CD8-positive, alpha-beta memory T cell (primary cell): ENCODE measurements around the gene COPS2. TPM values are rescaled to one million over a fixed set of nuclear protein-coding genes. Genes with fewer than 3 reads are reported as not detected.
A peak's percentile ranks its signal among the peaks of the same experiment; 100 is the strongest.

Experiments
- CTCF ChIA-PET: fragments of 350-600 bp; sonication (Branson Sonifier 250); formaldehyde crosslinking; loops from one replicate; lab custom pipeline; 2021; ENCODE audit warnings: antibody characterized with exemption; lab: Charles Lee
- POLR2A ChIA-PET: fragments of 350-600 bp; sonication (Branson Sonifier 250); formaldehyde crosslinking; loops from one replicate; lab custom pipeline; 2021; ENCODE audit warnings: antibody characterized with exemption; lab: Charles Lee
- DNase-seq, 5 donors: peaks; one replicate each; pipeline versions ENCODE4 v3.0.0 to v3.0.0-alpha.2; 2020 to 2022; ENCODE audit warnings: mixed read lengths in 1 of 5
- H3K27ac ChIP-seq: one replicate; pipeline ENCODE4 v1.7.0; 2013; ENCODE audit warnings: low read depth, mild to moderate bottlenecking, low read length, moderate library complexity
- H3K27me3 ChIP-seq: 2 replicates; pipeline ENCODE4 v1.7.0; 2013; ENCODE audit warnings: low read length, mild to moderate bottlenecking; ENCODE audit not compliant: insufficient read depth, poor library complexity, severe bottlenecking
- H3K36me3 ChIP-seq: 2 replicates; pipeline ENCODE4 v1.7.0; 2013; ENCODE audit warnings: mild to moderate bottlenecking, low read length, moderate library complexity; ENCODE audit not compliant: insufficient read depth
- H3K4me1 ChIP-seq: 2 replicates; pipeline ENCODE4 v1.7.0; 2013; ENCODE audit warnings: mild to moderate bottlenecking, low read length, moderate library complexity; ENCODE audit not compliant: insufficient read depth
- H3K4me3 ChIP-seq: 2 replicates; pipeline ENCODE4 v1.7.0; 2013; ENCODE audit warnings: mild to moderate bottlenecking, low read length
- H3K9me3 ChIP-seq: 2 replicates; pipeline ENCODE4 v1.7.0; 2013; ENCODE audit warnings: mild to moderate bottlenecking, low read length
- H3K27ac Mint-ChIP-seq, 8 donors: one replicate each; pipeline ENCODE4 v1.8.0; 2020 to 2021; ENCODE audit warnings: mixed read lengths in 8 of 8, mild to moderate bottlenecking in 6 of 8, inconsistent platforms in 3 of 8, moderate library complexity in 3 of 8
- H3K27me3 Mint-ChIP-seq, 2 donors: one replicate each; pipeline ENCODE4 v1.8.0; 2020 to 2021; ENCODE audit warnings: mixed read lengths in 2 of 2, mild to moderate bottlenecking in 1 of 2, moderate library complexity in 1 of 2
- H3K36me3 Mint-ChIP-seq, 3 donors: one replicate each; pipeline ENCODE4 v1.8.0; 2020 to 2021; ENCODE audit warnings: mixed read lengths in 3 of 3, inconsistent platforms in 1 of 3, mild to moderate bottlenecking in 1 of 3
- H3K4me1 Mint-ChIP-seq, 3 donors: one replicate each; pipeline ENCODE4 v1.8.0; 2020 to 2021; ENCODE audit warnings: mixed read lengths in 3 of 3, inconsistent platforms in 1 of 3, mild to moderate bottlenecking in 1 of 3
- H3K4me3 Mint-ChIP-seq, 7 donors: one replicate each; pipeline ENCODE4 v1.8.0; 2020 to 2021; ENCODE audit warnings: mixed read lengths in 7 of 7, mild to moderate bottlenecking in 6 of 7, moderate library complexity in 4 of 7, inconsistent platforms in 2 of 7
- H3K9me3 Mint-ChIP-seq, 5 donors: one replicate each; pipeline ENCODE4 v1.8.0; 2020 to 2022; ENCODE audit warnings: mixed read lengths in 5 of 5, mild to moderate bottlenecking in 3 of 5, moderate library complexity in 2 of 5, inconsistent platforms in 1 of 5
- polyA plus RNA-seq: library from polyadenylated mRNA; unstranded; fragments of 300-500 nt; fragmentation: Illumina TruSeq; gene quantifications from one replicate; pipeline ENCODE4 v1.2.3, GENCODE V29; 2021
- total RNA-seq, 2 experiments: library from RNA; stranded (reverse); gene quantifications; one replicate each; pipeline ENCODE4 v1.2.3, GENCODE V29; 2021

COPS2 gene
- total and polyA plus RNA-seq, 3 experiments from 2014 or later: 29.9 to 101 (median 94.5) TPM

DNA sequence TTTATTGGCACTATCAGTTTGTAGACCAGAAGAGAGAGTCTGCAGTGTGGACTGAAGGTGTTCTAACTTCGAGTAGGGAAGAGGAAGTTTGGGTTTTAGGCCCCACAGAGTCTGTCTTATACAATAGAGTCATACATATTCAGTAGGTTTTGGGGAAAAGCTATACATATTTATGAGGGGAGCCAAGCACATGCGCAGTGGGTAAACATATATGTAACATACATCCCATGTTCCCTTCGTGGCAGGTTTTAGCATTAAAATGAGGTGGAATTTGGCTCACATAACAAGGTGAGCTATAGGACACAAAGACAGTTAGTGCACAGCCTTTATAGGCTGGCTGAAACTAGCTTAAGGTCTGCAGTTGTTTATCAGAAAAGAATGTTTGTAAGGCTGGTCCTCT is 19.5 kb upstream of the COPS2 start:
- Mint-ChIP-seq H3K27ac (peak overlapping the region in 5 of 8 donors; percentile 24 to 68 (median 54)), H3K9me3 (no peaks in the 10 kb centered on the region), H3K36me3 (peaks cover 0 to 13% (median 0%) of the 10 kb centered on the region in 3 donors), H3K4me1 (peaks cover 31 to 60% (median 60%) of the 10 kb centered on the region in 3 donors), H3K27me3 (no peaks in the 10 kb centered on the region), H3K4me3 (no peak overlapping the region)
- H3K9me3 ChIP-seq: no peaks in the 10 kb centered on the region
- no peaks in the 10 kb centered on the region for H3K36me3 ChIP-seq
- H3K27me3 ChIP-seq: no peaks in the 10 kb centered on the region
- no peak overlapping the region for H3K4me3 ChIP-seq
- H3K4me1 ChIP-seq: peaks cover 22% of the 10 kb centered on the region
- no peak for DNase-seq
- H3K27ac ChIP-seq: no peak overlapping the region
- ChIA-PET CTCF (no interaction called here), POLR2A (no interaction called here)

DNA sequence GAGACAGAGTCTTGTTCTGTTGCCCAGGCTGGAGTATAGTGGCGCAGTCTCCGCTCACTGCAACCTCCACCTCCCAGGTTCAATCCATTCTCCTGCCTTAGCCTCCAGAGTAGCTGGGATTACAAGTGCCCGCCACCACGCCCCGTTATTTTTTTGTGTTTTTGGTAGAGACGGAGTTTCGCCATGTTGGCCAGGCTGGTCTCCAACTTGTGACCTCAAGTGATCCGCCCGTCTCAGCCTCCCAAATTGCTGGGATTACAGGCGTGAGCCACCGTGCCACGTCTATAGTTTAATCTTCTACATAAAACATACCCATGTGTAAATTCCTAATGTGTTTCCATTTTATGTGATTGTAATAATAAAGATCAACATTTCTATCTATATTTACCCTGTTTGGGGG is 16.4 kb upstream of the COPS2 start:
- Mint-ChIP-seq H3K4me1 (peaks cover 38 to 68% (median 68%) of the 10 kb centered on the region in 3 donors), H3K27ac (peak overlapping the region in 4 of 8 donors; percentile 62 to 94 (median 75)), H3K36me3 (peaks cover 0 to 9% (median 0%) of the 10 kb centered on the region in 3 donors), H3K27me3 (no peaks in the 10 kb centered on the region), H3K9me3 (no peaks in the 10 kb centered on the region), H3K4me3 (peak overlapping the region; percentile 55 to 100 (median 97))
- Histone ChIP-seq H3K9me3 (no peaks in the 10 kb centered on the region), H3K36me3 (no peaks in the 10 kb centered on the region), H3K27ac (peak overlapping the region; percentile 93), H3K4me1 (peaks cover 31% of the 10 kb centered on the region), H3K4me3 (peak overlapping the region; percentile 94), H3K27me3 (no peaks in the 10 kb centered on the region)
- no peak for DNase-seq
- POLR2A ChIA-PET: no interaction called here
- CTCF ChIA-PET: no interaction called here

DNA sequence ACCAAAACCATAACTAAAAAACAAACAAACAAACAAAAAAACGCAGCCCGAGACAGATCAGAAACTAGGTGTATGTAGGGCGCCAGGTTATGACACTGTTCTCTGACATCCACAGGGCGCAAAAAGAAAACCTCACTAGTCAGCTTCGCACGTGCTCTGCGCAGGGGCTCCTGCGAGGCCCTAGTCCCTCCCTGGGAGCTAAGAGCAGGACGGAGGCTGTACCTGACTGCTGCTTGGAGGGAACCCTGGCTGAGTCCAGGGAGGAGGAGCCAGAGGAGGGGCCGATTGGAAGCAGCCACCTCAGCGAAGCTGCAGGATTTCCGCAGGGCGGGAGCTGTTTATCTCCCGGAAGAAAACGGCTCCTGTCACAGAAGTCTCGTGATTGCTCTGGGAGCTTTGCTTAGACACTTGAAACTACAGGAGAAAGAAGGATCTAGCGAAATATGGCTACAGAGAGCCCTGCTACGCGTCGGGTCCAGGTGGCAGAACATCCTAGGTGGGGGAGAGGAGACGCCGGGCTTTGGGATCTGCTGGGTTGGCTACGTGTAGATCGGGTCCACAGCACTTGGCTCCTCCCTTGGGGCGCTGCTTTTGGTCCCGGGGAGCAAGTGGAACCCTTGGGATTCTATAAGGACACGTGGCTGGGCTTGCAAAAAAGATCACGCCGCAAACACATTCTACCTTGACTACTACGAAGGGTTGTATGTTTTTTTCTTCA is 14.6 kb upstream of the COPS2 start, which contains the start of gene GALK2:
Gene GALK2, plus strand, starts transcription at position 368 of the 718 bp plus-strand sequence. Its CDS starts 76 bp downstream, at position 444.
- H3K27ac Mint-ChIP-seq: peak within 1 kb of the TSS; percentile 94 to 100 (median 98)
- peak within 1 kb of the TSS; percentile 93 to 100 (median 97) for H3K4me3 Mint-ChIP-seq
- Histone ChIP-seq H3K27me3 (no peaks in the 10 kb centered on the region), H3K9me3 (no peaks in the 10 kb centered on the region), H3K27ac (peak within 1 kb of the TSS; percentile 93), H3K36me3 (no peaks in the 10 kb centered on the region), H3K4me3 (peak within 1 kb of the TSS; percentile 94), H3K4me1 (peaks cover 31% of the 10 kb centered on the region)
- H3K27me3 Mint-ChIP-seq: no peaks in the 10 kb centered on the region
- DNase-seq: peak; percentile 78 to 84 (median 81)
- ChIA-PET CTCF (interaction anchor here (1.4 kb wide), 1 partner anchor 14 kb away, joined by 6 read pairs; the partner anchor contains the start of gene COPS2), POLR2A (interaction anchor here (0.8 to 2.0 kb wide), 4 partner anchors 14 to 1185 kb away, joined by 3 to 21 read pairs (median 3); partner anchors contain the start of genes CEP152, COPS2, EID1 and GABPB1)
- peaks cover 0 to 9% (median 0%) of the 10 kb centered on the region in 3 donors for H3K36me3 Mint-ChIP-seq
- H3K9me3 Mint-ChIP-seq: no peaks in the 10 kb centered on the region
- peaks cover 34 to 56% (median 52%) of the 10 kb centered on the region in 3 donors for H3K4me1 Mint-ChIP-seq

DNA sequence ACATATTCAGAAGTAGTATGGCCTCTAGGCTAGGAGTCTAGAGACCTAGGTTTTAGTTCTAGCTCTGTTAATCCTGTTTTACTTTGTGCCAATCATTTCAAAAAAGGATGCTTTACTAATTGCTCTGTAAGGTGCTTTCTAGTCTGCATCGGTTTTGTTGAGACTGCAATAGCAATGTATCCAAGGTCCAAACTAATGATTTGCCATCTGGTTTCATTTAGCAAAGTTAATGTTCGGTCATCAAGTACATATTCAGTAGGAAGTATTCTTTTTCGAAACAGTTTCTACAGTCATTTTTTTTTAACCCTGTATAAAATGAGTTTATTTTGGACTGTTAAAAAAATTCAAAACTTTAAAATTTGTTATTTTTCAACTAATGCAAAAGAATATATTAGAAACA is 12.6 kb upstream of the COPS2 start:
- H3K9me3 ChIP-seq: no peaks in the 10 kb centered on the region
- no peak for DNase-seq
- Mint-ChIP-seq H3K4me3 (no peak overlapping the region), H3K27me3 (no peaks in the 10 kb centered on the region), H3K36me3 (peaks cover 0 to 11% (median 0%) of the 10 kb centered on the region in 3 donors), H3K9me3 (no peaks in the 10 kb centered on the region), H3K27ac (peak overlapping the region in 2 of 8 donors; percentile 10 to 29), H3K4me1 (peaks cover 28 to 39% (median 39%) of the 10 kb centered on the region in 3 donors)
- no peaks in the 10 kb centered on the region for H3K27me3 ChIP-seq
- no peaks in the 10 kb centered on the region for H3K36me3 ChIP-seq
- ChIA-PET CTCF (no interaction called here), POLR2A (no interaction called here)
- no peak overlapping the region for H3K4me3 ChIP-seq
- H3K4me1 ChIP-seq: peaks cover 30% of the 10 kb centered on the region
- no peak overlapping the region for H3K27ac ChIP-seq

DNA sequence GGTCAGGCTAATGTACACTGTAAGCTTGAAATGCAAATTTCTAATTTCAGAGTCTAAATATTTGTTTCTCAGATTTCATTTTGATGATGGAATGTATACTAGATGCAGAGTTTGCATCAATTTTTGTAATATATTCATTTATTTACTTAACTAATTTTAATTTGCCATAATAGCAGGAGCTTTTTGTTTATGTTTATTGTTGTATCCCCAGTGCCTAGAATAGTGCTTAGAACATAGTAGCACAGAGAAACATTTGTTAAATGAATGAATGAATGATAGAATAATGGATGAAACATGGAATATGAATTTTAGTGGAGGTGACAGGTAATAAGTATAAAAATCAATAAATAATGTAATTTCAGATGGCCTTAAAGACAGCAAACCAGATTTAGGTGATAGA is 9.5 kb upstream of the COPS2 start:
- no peaks in the 10 kb centered on the region for H3K27me3 Mint-ChIP-seq
- H3K36me3 Mint-ChIP-seq: peaks cover 0 to 14% (median 3%) of the 10 kb centered on the region in 3 donors
- no peak overlapping the region for H3K4me3 ChIP-seq
- H3K27ac Mint-ChIP-seq: no peak overlapping the region
- H3K36me3 ChIP-seq: no peaks in the 10 kb centered on the region
- no peak for DNase-seq
- peaks cover 9% of the 10 kb centered on the region for H3K4me1 ChIP-seq
- H3K4me1 Mint-ChIP-seq: peaks cover 6 to 8% (median 8%) of the 10 kb centered on the region in 3 donors
- H3K27ac ChIP-seq: no peak overlapping the region
- H3K4me3 Mint-ChIP-seq: no peak overlapping the region
- ChIA-PET POLR2A (no interaction called here), CTCF (interaction anchor here (1.2 kb wide), 1 partner anchor 9 kb away, joined by 5 read pairs; the partner anchor contains the start of gene COPS2)
- H3K9me3 Mint-ChIP-seq: no peaks in the 10 kb centered on the region
- H3K27me3 ChIP-seq: no peaks in the 10 kb centered on the region
- H3K9me3 ChIP-seq: no peaks in the 10 kb centered on the region

DNA sequence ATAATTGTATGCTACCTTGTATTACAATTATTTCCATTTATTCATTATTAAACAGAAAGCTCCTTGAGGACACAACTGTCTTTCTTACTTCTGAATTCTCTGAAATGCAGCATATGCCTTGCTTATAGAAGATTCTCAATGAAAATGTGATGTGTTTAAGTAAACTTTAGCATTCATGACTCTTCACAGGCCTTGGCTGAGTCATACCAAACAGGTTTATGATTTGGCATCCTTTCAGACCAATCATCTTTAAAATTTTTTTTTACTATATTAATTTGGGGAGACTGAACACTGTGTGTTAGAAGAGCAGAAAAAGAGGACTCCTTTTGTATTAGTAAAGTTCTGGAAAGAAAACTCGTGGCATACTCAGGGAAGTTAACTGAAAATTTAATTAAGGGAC is 8.3 kb upstream of the COPS2 start:
- Histone ChIP-seq H3K36me3 (no peaks in the 10 kb centered on the region), H3K9me3 (no peaks in the 10 kb centered on the region), H3K4me3 (no peak overlapping the region), H3K27ac (no peak overlapping the region), H3K27me3 (no peaks in the 10 kb centered on the region), H3K4me1 (no peaks in the 10 kb centered on the region)
- H3K36me3 Mint-ChIP-seq: peaks cover 0 to 13% (median 3%) of the 10 kb centered on the region in 3 donors
- CTCF ChIA-PET: interaction anchor here (1.2 kb wide), 1 partner anchor 8 kb away, joined by 5 read pairs; the partner anchor contains the start of gene COPS2
- H3K4me1 Mint-ChIP-seq: peaks cover 0 to under 1% (median 0%) of the 10 kb centered on the region in 3 donors
- no peaks in the 10 kb centered on the region for H3K9me3 Mint-ChIP-seq
- H3K27me3 Mint-ChIP-seq: no peaks in the 10 kb centered on the region
- H3K4me3 Mint-ChIP-seq: no peak overlapping the region
- no peak overlapping the region for H3K27ac Mint-ChIP-seq
- DNase-seq: no peak
- POLR2A ChIA-PET: no interaction called here

- Histone ChIP-seq H3K27ac (peak overlapping the region; percentile 92), H3K27me3 (no peaks in the 10 kb centered on the region), H3K36me3 (no peaks in the 10 kb centered on the region), H3K4me3 (peak overlapping the region; percentile 73), H3K9me3 (no peaks in the 10 kb centered on the region), H3K4me1 (peaks cover 35% of the 10 kb centered on the region)
- Mint-ChIP-seq H3K4me3 (peak overlapping the region; percentile 98 to 100 (median 99)), H3K4me1 (peaks cover 51 to 67% (median 65%) of the 10 kb centered on the region in 3 donors), H3K27ac (peak overlapping the region; percentile 94 to 100 (median 99)), H3K36me3 (peaks cover 0 to 19% (median 0%) of the 10 kb centered on the region in 3 donors), H3K9me3 (no peaks in the 10 kb centered on the region), H3K27me3 (peaks cover 0 to 3% of the 10 kb centered on the region in 2 donors)
- POLR2A ChIA-PET: interaction anchor here (0.5 to 2.5 kb wide), 11 partner anchors 9 to 1269 kb away, joined by 3 to 21 read pairs (median 4); partner anchors contain the start of genes CEP152, DTWD1, EID1 and FAM227B
- DNase-seq: peak in 3 of 5 donors; percentile 1 to 12 (median 10)
- CTCF ChIA-PET: interaction anchor here (0.9 to 1.5 kb wide), 6 partner anchors 8 to 192 kb away, joined by 3 to 6 read pairs (median 4); partner anchors contain the start of genes GALK2 and SHC4
Observed at GRCh38 chr15:49155834-49156627, 632 bp upstream of the COPS2 start.
